NCI-H526 treated with DMSO at 0.1 percent for 48 hours (cell line): ENCODE data around the gene KIF26A.
"Not testable (repeated sequence)": the region's sequence is repeated elsewhere in the genome, so short reads cannot be mapped to it uniquely, and the experiment has no call there.

Experiments used
- DNase-seq: peaks from one replicate; lab custom pipeline; 2025; lab: John Stamatoyannopoulos, UW

KIF26A gene

GRCh38 chr14:104192146-104192882 lies 53.9 kb downstream of the KIF26A start:
- no peak for DNase-seq

GRCh38 chr14:104192883-104193245 lies 54.5 kb downstream of the KIF26A start:
- no peak for DNase-seq

- DNase-seq, result no peak
These were observed 55.6 kb downstream of the KIF26A start for GRCh38 chr14:104194016-104194415.

GRCh38 chr14:104194716-104195115 lies 56.3 kb downstream of the KIF26A start:
- DNase-seq, result no peak

GRCh38 chr14:104195361-104195760 lies 57.0 kb downstream of the KIF26A start:
- no peak for DNase-seq

- DNase-seq, result no peak
These were observed 57.5 kb downstream of the KIF26A start for GRCh38 chr14:104195878-104196277.

- DNase-seq, result no peak
These were observed 58.2 kb downstream of the KIF26A start for GRCh38 chr14:104196461-104197140.

- no peak for DNase-seq
These were observed 59.3 kb downstream of the KIF26A start for GRCh38 chr14:104197449-104198247.

GRCh38 chr14:104199266-104199895 lies 61.0 kb downstream of the KIF26A start:
- no peak for DNase-seq

- no peak for DNase-seq
These were observed 61.7 kb downstream of the KIF26A start for GRCh38 chr14:104200106-104200505.

- no peak for DNase-seq
These were observed 62.2 kb downstream of the KIF26A start for GRCh38 chr14:104200591-104200990.

GRCh38 chr14:104201063-104201462 lies 62.7 kb downstream of the KIF26A start:
- DNase-seq, result no peak

GRCh38 chr14:104201496-104201895 lies 63.1 kb downstream of the KIF26A start:
- no peak for DNase-seq

GRCh38 chr14:104202259-104203070 lies 64.1 kb downstream of the KIF26A start:
- peak; percentile 81 for DNase-seq

- no peak for DNase-seq
These were observed 64.7 kb downstream of the KIF26A start for GRCh38 chr14:104203071-104203425.

GRCh38 chr14:104204660-104205149 lies 66.3 kb downstream of the KIF26A start:
- DNase-seq, result no peak

- DNase-seq, result no peak
These were observed 67.4 kb downstream of the KIF26A start for GRCh38 chr14:104205781-104206180.

- peak; percentile 62 for DNase-seq
These were observed 68.0 kb downstream of the KIF26A start for GRCh38 chr14:104206281-104206904.

GRCh38 chr14:104207142-104208014 lies 69.0 kb downstream of the KIF26A start:
- no peak for DNase-seq

- not testable (repeated sequence) for DNase-seq
These were observed 69.6 kb downstream of the KIF26A start for GRCh38 chr14:104208015-104208295.
